SW480 (cell line): ENCODE results near the gene PREP.

Source experiments
- DNase-seq: peaks from one replicate; pipeline ENCODE4 v3.0.0-alpha.2; 2016; ENCODE audit warnings: low spot score

Gene PREP

GRCh38 chr6:105305521-105305920, 97.4 kb downstream of the PREP start:
- DNase-seq: no peak

DNA sequence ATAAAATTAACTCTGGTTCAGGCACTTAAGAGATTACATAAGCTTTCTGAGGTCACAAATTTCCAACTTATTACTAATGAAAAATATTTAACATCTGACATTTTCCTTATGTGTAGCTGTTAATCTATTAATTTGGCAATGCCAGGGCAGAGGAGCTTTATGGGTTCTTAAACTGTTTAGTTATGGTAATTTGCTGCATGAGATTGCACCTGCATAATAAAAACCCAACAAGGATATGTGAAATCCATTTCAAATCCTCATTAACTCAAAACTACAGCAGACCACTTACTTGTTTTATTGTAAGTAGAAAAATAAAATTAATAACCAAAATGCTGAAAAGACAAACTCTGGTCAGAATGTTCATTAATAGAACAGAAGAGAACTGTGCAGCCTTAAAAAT, 98.1 kb downstream of the PREP start:
- no peak for DNase-seq

- no peak for DNase-seq
Measured at GRCh38 chr6:105304366-105304765, 98.5 kb downstream of the PREP start.

GRCh38 chr6:105302617-105303128, 100.2 kb downstream of the PREP start:
- DNase-seq: no peak

GRCh38 chr6:105301756-105302616, 100.9 kb downstream of the PREP start:
- DNase-seq: no peak

GRCh38 chr6:105301072-105301503, 101.8 kb downstream of the PREP start:
- DNase-seq: no peak

- DNase-seq: no peak
Measured at GRCh38 chr6:105300090-105300489, 102.8 kb downstream of the PREP start.

DNA sequence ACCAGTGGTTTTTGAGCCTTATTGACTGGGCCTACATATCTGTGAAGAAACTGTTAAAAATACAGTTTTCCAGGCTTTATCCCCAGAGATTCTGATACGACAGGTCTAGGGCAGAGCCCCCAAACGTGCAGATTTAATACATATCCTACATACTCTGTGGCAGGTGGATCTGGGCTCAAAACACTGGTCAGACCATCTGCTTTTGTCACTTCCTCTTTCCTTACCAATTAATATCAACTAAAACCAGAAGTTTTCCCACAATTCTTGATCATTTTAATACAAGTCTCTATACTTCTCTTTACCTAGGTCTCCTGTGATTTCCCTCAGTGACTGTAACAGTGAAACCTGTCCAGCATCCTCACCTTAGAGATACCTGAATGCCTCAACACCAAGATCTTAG, 108.8 kb downstream of the PREP start:
- DNase-seq: no peak

- no peak for DNase-seq
Measured at GRCh38 chr6:105292689-105293339, 110.1 kb downstream of the PREP start.

GRCh38 chr6:105291525-105291924, 111.4 kb downstream of the PREP start:
- DNase-seq: no peak

DNA sequence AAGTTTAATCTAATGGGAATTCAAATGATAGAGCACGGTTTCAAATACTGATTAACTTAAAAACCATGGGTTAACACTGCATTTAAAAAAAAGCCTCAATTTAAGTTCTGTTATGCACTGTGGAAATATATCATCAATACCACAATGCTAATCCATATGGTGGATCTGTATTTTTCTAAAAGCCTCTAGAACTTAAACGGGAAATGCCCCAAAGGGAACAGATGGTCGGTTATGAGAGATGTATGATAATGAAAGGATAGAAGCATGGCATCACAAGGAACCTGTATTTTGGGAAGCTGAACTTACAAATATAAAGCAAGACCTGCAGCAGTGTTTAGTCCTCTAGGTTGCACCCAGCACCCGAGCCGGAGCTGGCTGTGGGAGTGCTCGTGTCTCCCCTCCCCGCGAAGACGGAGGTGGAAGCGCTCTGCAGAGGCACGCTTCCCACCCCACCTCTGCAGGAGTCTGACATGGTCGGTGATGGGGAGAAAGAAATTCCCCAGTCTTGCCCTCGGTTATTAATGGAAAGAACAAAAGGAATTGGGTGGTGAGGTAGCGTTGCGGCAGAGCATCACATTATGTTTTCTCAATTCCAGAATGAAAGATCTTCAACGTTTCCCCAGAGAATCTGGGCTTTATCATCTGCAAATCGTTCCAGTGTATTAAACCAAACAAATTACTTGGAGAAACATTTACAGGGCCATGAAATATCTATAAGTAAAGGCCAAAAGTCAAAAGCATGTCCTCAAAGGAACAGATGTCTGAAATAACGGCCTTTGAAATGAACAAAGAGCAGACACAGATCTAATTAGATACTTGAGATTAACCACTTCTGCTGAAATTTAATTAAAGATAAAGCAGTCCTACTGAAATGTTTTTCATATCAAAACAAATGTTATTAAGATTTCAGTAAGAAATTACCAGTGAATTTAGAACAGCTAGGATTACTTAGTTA, 120.0 kb downstream of the PREP start:
- DNase-seq: no peak

DNA sequence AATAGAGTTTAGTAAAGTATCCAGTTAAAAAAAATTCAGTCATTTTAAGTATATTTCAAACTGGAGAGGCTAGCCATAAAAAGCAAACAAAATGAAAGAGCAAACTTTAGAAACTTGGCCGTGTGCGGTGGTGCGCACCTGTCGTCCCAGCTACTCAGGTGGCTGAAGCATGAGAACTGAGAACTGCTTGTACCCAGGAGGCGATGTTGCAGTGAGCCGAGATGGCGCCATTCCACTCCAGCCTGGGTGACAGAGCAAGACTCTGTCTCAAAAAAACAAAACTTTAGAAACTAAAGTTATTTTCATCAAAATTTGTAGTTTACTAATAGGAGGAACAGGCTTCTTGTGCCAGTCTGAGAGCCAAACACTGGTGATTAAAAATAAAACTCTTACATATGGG, 122.8 kb downstream of the PREP start:
- no peak for DNase-seq

GRCh38 chr6:105279463-105279862, 123.4 kb downstream of the PREP start:
- DNase-seq: no peak

DNA sequence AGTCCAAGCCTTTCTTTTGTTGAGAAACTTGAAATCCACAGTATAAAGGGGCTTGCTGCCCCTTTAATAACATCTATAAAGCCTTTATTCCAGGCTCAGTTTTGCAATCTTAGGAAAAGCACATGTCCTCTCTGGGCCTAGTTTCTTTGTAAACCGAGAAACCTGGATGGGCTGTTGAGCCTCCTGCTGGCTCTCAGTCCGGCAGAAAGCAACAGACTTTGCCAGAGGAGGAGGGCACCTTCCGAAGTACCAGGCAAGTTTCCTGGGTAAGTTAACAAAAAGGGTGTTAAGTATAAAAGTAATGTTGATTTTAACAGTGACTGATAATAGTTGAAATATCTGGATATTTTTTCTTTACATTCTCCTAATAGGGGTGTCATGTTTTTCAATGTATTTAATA, 124.1 kb downstream of the PREP start:
- DNase-seq: no peak

GRCh38 chr6:105278035-105278434, 124.8 kb downstream of the PREP start:
- DNase-seq: no peak

- DNase-seq: no peak
Measured at GRCh38 chr6:105276374-105276773, 126.5 kb downstream of the PREP start.

- DNase-seq: no peak
Measured at GRCh38 chr6:105275542-105275941, 127.3 kb downstream of the PREP start.

DNA sequence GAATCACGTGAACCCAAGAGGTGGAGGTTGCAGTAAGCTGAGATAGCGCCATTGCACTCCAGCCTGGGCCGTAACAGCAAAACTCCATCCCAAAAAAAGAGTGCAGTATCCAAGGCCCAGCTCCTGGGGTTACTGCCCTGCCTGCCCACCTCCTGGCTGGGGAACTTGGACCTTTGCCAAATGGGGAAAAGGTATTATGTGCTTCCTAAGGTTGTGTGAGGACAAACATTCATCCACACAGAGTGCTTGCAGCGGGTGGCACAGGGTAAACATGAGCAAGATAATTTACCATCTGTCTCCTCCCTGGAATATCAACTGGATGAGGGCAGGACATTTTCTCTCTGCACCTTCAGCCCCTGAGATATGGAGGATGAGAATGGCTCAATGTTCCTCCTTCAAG, 128.2 kb downstream of the PREP start:
- no peak for DNase-seq

- DNase-seq: no peak
Measured at GRCh38 chr6:105273589-105273988, 129.3 kb downstream of the PREP start.

DNA sequence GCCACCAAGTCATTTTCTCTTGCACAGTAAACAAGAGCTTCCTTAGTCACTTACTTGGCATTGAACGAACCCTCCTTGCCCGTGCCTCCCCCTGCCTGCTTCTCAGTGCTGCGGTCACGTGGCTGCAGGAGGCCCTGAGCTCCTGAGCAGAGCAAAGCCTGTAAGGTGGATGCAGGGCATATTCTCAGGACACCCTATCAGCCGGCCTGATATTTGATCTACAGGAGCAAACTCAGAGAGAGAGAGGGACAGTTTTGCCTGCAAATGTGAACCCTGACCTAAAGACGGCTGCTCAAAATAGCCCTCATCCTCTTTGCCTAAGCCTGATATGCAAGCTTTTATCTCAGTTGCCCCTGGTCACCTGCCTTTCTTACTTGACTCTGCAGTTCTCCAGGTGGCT, 130.1 kb downstream of the PREP start:
- no peak for DNase-seq

DNA sequence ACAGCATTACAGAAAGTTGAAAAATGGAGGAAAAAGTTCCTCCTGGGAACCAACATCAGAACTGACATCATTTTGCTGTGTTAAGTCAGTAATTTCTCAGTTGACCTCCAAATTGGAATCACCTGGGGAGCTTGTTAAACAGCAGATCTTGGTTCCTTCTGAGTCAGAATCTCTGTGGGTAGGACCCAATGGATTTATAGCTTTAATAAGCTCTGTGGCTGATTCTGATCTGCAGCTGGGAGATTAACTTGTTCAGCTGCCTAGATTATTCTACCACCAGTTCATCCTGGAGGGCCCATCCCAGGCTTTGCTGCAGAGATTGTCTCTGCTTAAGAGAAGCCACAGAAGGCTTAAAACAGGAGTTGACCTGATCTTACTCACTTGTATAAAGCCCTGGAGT, 132.4 kb downstream of the PREP start:
- DNase-seq: no peak

GRCh38 chr6:105269390-105269789, 133.5 kb downstream of the PREP start:
- no peak for DNase-seq
